ENCODE measurements around the gene GPR108. TPM values are rescaled to one million over a fixed set of nuclear protein-coding genes. Genes with fewer than 3 reads are reported as not detected.
"Not testable (repeated sequence)": the region's sequence is repeated elsewhere in the genome, so short reads cannot be mapped to it uniquely, and the experiment has no call there.

GPR108 gene
- total RNA-seq, 4 donors from 2014 or later, result 38.2 to 61.7 (median 48.2) TPM

DNA sequence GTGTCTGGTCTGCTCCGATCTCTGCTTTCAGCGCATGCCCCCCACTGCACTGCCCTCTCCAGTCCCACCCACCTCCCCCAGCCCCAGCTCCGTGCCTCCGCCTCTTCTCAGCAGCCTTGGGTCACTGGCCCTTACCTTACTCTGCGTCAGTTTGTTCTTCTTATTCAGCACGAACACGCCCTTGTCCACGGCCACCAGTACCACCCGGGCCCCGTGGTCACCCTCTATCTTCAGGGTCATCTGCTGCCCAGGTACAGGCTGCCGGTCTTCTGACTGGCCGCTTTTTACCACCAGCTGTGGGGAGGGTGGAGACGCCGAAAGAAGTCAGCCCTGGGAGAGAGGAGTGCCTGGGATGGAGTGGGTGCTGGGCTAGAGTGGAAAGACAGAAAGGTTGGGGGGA lies 27.8 kb downstream of the GPR108 start:
- H3K27ac ChIP-seq (replicated peaks in 1 of 4), result no peak overlapping the region
- TF ChIP-seq POLR2A (IDR thresholded peaks at IDR 0.05; ENCODE audit: low read depth) (no peak), POLR2AphosphoS5 (IDR thresholded peaks at IDR 0.05) (no peak), EP300 (IDR thresholded peaks at IDR 0.05) (no peak)
- TF ChIP-seq, protein P1, sequence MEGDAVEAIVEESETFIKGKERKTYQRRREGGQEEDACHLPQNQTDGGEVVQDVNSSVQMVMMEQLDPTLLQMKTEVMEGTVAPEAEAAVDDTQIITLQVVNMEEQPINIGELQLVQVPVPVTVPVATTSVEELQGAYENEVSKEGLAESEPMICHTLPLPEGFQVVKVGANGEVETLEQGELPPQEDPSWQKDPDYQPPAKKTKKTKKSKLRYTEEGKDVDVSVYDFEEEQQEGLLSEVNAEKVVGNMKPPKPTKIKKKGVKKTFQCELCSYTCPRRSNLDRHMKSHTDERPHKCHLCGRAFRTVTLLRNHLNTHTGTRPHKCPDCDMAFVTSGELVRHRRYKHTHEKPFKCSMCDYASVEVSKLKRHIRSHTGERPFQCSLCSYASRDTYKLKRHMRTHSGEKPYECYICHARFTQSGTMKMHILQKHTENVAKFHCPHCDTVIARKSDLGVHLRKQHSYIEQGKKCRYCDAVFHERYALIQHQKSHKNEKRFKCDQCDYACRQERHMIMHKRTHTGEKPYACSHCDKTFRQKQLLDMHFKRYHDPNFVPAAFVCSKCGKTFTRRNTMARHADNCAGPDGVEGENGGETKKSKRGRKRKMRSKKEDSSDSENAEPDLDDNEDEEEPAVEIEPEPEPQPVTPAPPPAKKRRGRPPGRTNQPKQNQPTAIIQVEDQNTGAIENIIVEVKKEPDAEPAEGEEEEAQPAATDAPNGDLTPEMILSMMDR (IDR thresholded peaks at IDR 0.05), result no peak
- no peak overlapping the region for H3K4me3 ChIP-seq
- peaks cover 0 to 8% (median 7%) of the 10 kb centered on the region in 4 donors for H3K36me3 ChIP-seq
- WGBS, result 50% methylated on average over 14 of the region's 14 CpGs
- DNase-seq (ENCODE audit: extremely low spot score), result no peak
- H3K27me3 ChIP-seq, result peaks cover 0 to 71% (median 5%) of the 10 kb centered on the region in 4 donors
- intact Hi-C loops (cut with DNase I), result no loop called here
- no peaks in the 10 kb centered on the region for H3K9me3 ChIP-seq
- peaks cover 0 to 12% (median 4%) of the 10 kb centered on the region in 4 donors for H3K4me1 ChIP-seq

DNA sequence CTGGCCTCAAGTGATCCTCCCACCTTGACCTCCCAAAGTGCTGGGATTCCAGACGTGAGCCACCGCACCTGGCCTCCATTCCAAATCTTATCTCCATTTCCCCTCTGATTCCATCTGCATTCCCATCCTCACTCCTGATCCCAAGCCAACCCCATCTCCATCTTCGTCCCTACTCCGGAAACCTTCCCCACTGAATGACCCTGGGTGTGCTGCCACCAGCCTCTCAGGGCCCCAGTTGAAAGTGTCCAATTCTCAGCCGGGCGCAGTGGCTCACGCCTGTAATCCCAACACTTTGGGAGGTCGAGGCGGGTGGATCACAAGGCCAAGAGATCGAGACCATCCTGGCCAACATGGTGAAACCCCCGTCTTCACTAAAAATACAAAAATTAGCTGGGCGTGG lies 28.5 kb downstream of the GPR108 start:
- Histone ChIP-seq H3K4me1 (peaks cover 0 to 12% (median 4%) of the 10 kb centered on the region in 4 donors), H3K27me3 (peaks cover 0 to 69% (median 5%) of the 10 kb centered on the region in 4 donors)
- H3K27ac ChIP-seq (replicated peaks in 1 of 4); H3K4me3 ChIP-seq; H3K9me3 ChIP-seq; DNase-seq (ENCODE audit: extremely low spot score); intact Hi-C loops (cut with DNase I); H3K36me3 ChIP-seq: not testable (repeated sequence)
- WGBS, result 88% methylated on average over 12 of the region's 12 CpGs

GRCh38 chr19:6708346-6708745 lies 29.0 kb downstream of the GPR108 start:
- TF ChIP-seq, protein P1 (IDR thresholded peaks at IDR 0.05), result no peak
- TF ChIP-seq EP300 (IDR thresholded peaks at IDR 0.05) (no peak), POLR2AphosphoS5 (IDR thresholded peaks at IDR 0.05) (no peak), POLR2A (IDR thresholded peaks at IDR 0.05; ENCODE audit: low read depth) (no peak)
- Histone ChIP-seq H3K27ac (replicated peaks in 1 of 4) (no peak overlapping the region), H3K27me3 (peaks cover 0 to 66% (median 5%) of the 10 kb centered on the region in 4 donors), H3K36me3 (peaks cover 0 to 8% (median 7%) of the 10 kb centered on the region in 4 donors), H3K9me3 (no peaks in the 10 kb centered on the region), H3K4me1 (peaks cover 0 to 12% (median 4%) of the 10 kb centered on the region in 4 donors), H3K4me3 (no peak overlapping the region)
- intact Hi-C loops (cut with DNase I), result no loop called here
- no peak for DNase-seq (ENCODE audit: extremely low spot score)
- 86% methylated on average over 3 of the region's 3 CpGs for WGBS

- Histone ChIP-seq H3K36me3 (peaks cover 0 to 8% (median 7%) of the 10 kb centered on the region in 4 donors), H3K4me3 (no peak overlapping the region), H3K4me1 (peaks cover 0 to 12% (median 4%) of the 10 kb centered on the region in 4 donors), H3K27ac (replicated peaks in 1 of 4) (no peak overlapping the region), H3K27me3 (peaks cover 0 to 59% (median 5%) of the 10 kb centered on the region in 4 donors), H3K9me3 (no peaks in the 10 kb centered on the region)
- no peak for DNase-seq (ENCODE audit: extremely low spot score)
- intact Hi-C loops (cut with DNase I), result no loop called here
- no peak for TF ChIP-seq EP300 (IDR thresholded peaks at IDR 0.05)
- no peak for TF ChIP-seq POLR2A (IDR thresholded peaks at IDR 0.05; ENCODE audit: low read depth)
- no peak for TF ChIP-seq POLR2AphosphoS5 (IDR thresholded peaks at IDR 0.05)
- TF ChIP-seq, protein P1 (IDR thresholded peaks at IDR 0.05), result no peak
- whole genome bisulfite sequencing, result 71% methylated on average over 16 of the region's 16 CpGs
Measured at GRCh38 chr19:6707658-6708018, 29.7 kb downstream of the GPR108 start.

- H3K27me3 ChIP-seq, result peaks cover 0 to 59% (median 5%) of the 10 kb centered on the region in 4 donors
- intact Hi-C loops (cut with DNase I), result no loop called here
- DNase-seq (ENCODE audit: extremely low spot score), result no peak
Measured at GRCh38 chr19:6707011-6707657, 30.2 kb downstream of the GPR108 start.

More at GRCh38 chr19:6707011-6707657, 30.2 kb downstream of the GPR108 start:
- H3K27ac ChIP-seq (replicated peaks in 1 of 4), result no peak overlapping the region
- TF ChIP-seq POLR2A (IDR thresholded peaks at IDR 0.05; ENCODE audit: low read depth) (no peak), POLR2AphosphoS5 (IDR thresholded peaks at IDR 0.05) (no peak), EP300 (IDR thresholded peaks at IDR 0.05) (no peak)
- TF ChIP-seq, protein P1 (IDR thresholded peaks at IDR 0.05), result no peak
- no peaks in the 10 kb centered on the region for H3K9me3 ChIP-seq
- peaks cover 0 to 12% (median 4%) of the 10 kb centered on the region in 4 donors for H3K4me1 ChIP-seq
- H3K4me3 ChIP-seq, result no peak overlapping the region
- H3K36me3 ChIP-seq, result peaks cover 0 to 12% (median 8%) of the 10 kb centered on the region in 4 donors
- WGBS, result 85% methylated on average over 14 of the region's 44 CpGs
